ENCODE data around the gene COQ6.

COQ6 gene

GRCh38 chr14:73935666-73936065, 14.4 kb upstream of the COQ6 start:
- no peak for DNase-seq (ENCODE audit: extremely low read depth, low read depth)
- peak; percentile 7 for TF ChIP-seq CTCF (IDR thresholded peaks at IDR 0.05; ENCODE audit: low read depth, low read length, missing control alignments)
- no peak overlapping the region for H3K4me3 ChIP-seq (replicated peaks; ENCODE audit: low read depth, low read length)

- no peak for DNase-seq (ENCODE audit: extremely low read depth, low read depth)
- H3K4me3 ChIP-seq (replicated peaks; ENCODE audit: low read depth, low read length), result no peak overlapping the region
- no peak for TF ChIP-seq CTCF (IDR thresholded peaks at IDR 0.05; ENCODE audit: low read depth, low read length, missing control alignments)
Measured at GRCh38 chr14:73936548-73936947, 13.6 kb upstream of the COQ6 start.

- DNase-seq (ENCODE audit: extremely low read depth, low read depth), result no peak
- H3K4me3 ChIP-seq (replicated peaks; ENCODE audit: low read depth, low read length), result no peak overlapping the region
Measured at GRCh38 chr14:73937012-73937411, 13.1 kb upstream of the COQ6 start.

GRCh38 chr14:73942180-73942579, 7.9 kb upstream of the COQ6 start:
- no peak for TF ChIP-seq CTCF (IDR thresholded peaks at IDR 0.05; ENCODE audit: low read depth, low read length, missing control alignments)
- no peak overlapping the region for H3K4me3 ChIP-seq (replicated peaks; ENCODE audit: low read depth, low read length)
- DNase-seq (ENCODE audit: extremely low read depth, low read depth), result no peak

More at GRCh38 chr14:73937012-73937411, 13.1 kb upstream of the COQ6 start:
- no peak for TF ChIP-seq CTCF (IDR thresholded peaks at IDR 0.05; ENCODE audit: low read depth, low read length, missing control alignments)

- DNase-seq (ENCODE audit: extremely low read depth, low read depth), result no peak
- no peak for TF ChIP-seq CTCF (IDR thresholded peaks at IDR 0.05; ENCODE audit: low read depth, low read length, missing control alignments)
- H3K4me3 ChIP-seq (replicated peaks; ENCODE audit: low read depth, low read length), result no peak overlapping the region
Measured at GRCh38 chr14:73943083-73943482, 7.0 kb upstream of the COQ6 start.

- TF ChIP-seq CTCF (IDR thresholded peaks at IDR 0.05; ENCODE audit: low read depth, low read length, missing control alignments), result no peak
- H3K4me3 ChIP-seq (replicated peaks; ENCODE audit: low read depth, low read length), result no peak overlapping the region
- no peak for DNase-seq (ENCODE audit: extremely low read depth, low read depth)
Measured at GRCh38 chr14:73944432-73945158, 5.5 kb upstream of the COQ6 start.
